Keratinocyte (primary cell): ENCODE results near the gene PHRF1. TPM values are rescaled to one million over a fixed set of nuclear protein-coding genes. Genes with fewer than 3 reads are reported as not detected.

ENCODE experiments used
- DNase-seq: peaks from one replicate; pipeline ENCODE4 v3.0.0-alpha.2; 2011; ENCODE audit warnings: low read depth, missing footprints, low spot score
- FAIRE-seq: peaks from 2 replicates; lab custom pipeline; 2011; peaks lifted over from hg19 to GRCh38; lab: Jason Lieb, UNC
- H2AFZ ChIP-seq: 2 replicates; pipeline ENCODE4 v1.6.0; 2012; ENCODE audit warnings: low read length, control low read depth, inconsistent platforms; ENCODE audit not compliant: control insufficient read depth
- H3K27ac ChIP-seq: 2 replicates; pipeline ENCODE4 v1.5.1; 2011; ENCODE audit warnings: low read length; ENCODE audit not compliant: control insufficient read depth, insufficient read depth
- H3K27me3 ChIP-seq: 3 replicates; pipeline ENCODE4 v1.6.0; 2011; ENCODE audit warnings: low read length; ENCODE audit not compliant: control insufficient read depth, insufficient read depth; ENCODE audit errors: extremely low read depth
- H3K36me3 ChIP-seq, 2 experiments: 2 replicates in 1 of 2; 3 replicates in 1 of 2; pipeline ENCODE4 v1.5.1; 2011; ENCODE audit warnings: low read length in 2 of 2, mild to moderate bottlenecking in 1 of 2; ENCODE audit not compliant: control insufficient read depth in 2 of 2, insufficient read depth in 2 of 2; ENCODE audit errors: extremely low read depth in 1 of 2
- H3K4me1 ChIP-seq: 3 replicates; pipeline ENCODE4 v1.5.1; 2011; ENCODE audit warnings: low read length; ENCODE audit not compliant: control insufficient read depth, insufficient read depth; ENCODE audit errors: extremely low read depth
- H3K4me2 ChIP-seq: 3 replicates; pipeline ENCODE4 v1.6.0; 2011; ENCODE audit warnings: low read depth, low read length; ENCODE audit not compliant: control insufficient read depth, insufficient read depth; ENCODE audit errors: extremely low read depth
- H3K4me3 ChIP-seq, 3 experiments: fragments of 200-600 bp in 1 of 3; sonication (generic) in 1 of 3; 2 replicates in 2 of 3; 3 replicates in 1 of 3; pipeline ENCODE4 v1.5.1; 2011 to 2016; ENCODE audit warnings: low read length in 3 of 3, mild to moderate bottlenecking in 3 of 3, control low read depth in 2 of 3, inconsistent platforms in 1 of 3, low read depth in 1 of 3, mixed read lengths in 1 of 3, mixed run types in 1 of 3, moderate library complexity in 1 of 3; ENCODE audit not compliant: control insufficient read depth in 2 of 3, insufficient read depth in 2 of 3; ENCODE audit errors: extremely low read depth in 1 of 3
- H3K79me2 ChIP-seq: 2 replicates; pipeline ENCODE4 v1.6.0; 2012; ENCODE audit warnings: low read length; ENCODE audit not compliant: control insufficient read depth, insufficient read depth
- H3K9ac ChIP-seq: 3 replicates; pipeline ENCODE4 v1.6.0; 2011; ENCODE audit warnings: low read length; ENCODE audit not compliant: control insufficient read depth, insufficient read depth; ENCODE audit errors: extremely low read depth
- H3K9me1 ChIP-seq: 3 replicates; pipeline ENCODE4 v1.6.0; 2011; ENCODE audit warnings: low read length; ENCODE audit not compliant: control insufficient read depth, insufficient read depth; ENCODE audit errors: extremely low read depth
- H3K9me3 ChIP-seq: 2 replicates; pipeline ENCODE4 v1.5.1; 2012; ENCODE audit warnings: low read depth, low read length; ENCODE audit not compliant: control insufficient read depth
- H4K20me1 ChIP-seq: 3 replicates; pipeline ENCODE4 v1.6.0; 2011; ENCODE audit warnings: low read length; ENCODE audit not compliant: control insufficient read depth, insufficient read depth; ENCODE audit errors: extremely low read depth
- EZH2 ChIP-seq: IDR thresholded peaks from one replicate; pipeline ENCODE4 v1.6.1; 2012; ENCODE audit warnings: inconsistent platforms, mild to moderate bottlenecking, low read length, moderate library complexity
- dilution Hi-C: fragments of 300-500 bp; cut with MboI; formaldehyde crosslinking; loops from one replicate; pipeline ENCODE4 v1.7.0; 2020; ENCODE audit warnings: low sequenced_read_pairs; ENCODE audit not compliant: extremely low pct_ligation_motif_present
- polyA plus RNA-seq, 5 experiments: library from polyadenylated mRNA; depleted of rRNA in 3 of 5; stranded (reverse) in 3 of 5; stranded (forward) in 1 of 5; unstranded in 1 of 5; fragments of >200 nt; gene quantifications; 1 replicate in 1 of 5; 2 replicates in 3 of 5; 3 replicates in 1 of 5; pipeline versions ENCODE4 v1.2.1 to v1.2.3, GENCODE V29; 2011 to 2012; ENCODE audit warnings: missing spikeins in 2 of 5, low read depth in 1 of 5, low replicate concordance in 1 of 5
- TF ChIP-seq, protein P1 (sequence below), 3 experiments: IDR thresholded peaks in 1 of 3; conservative IDR thresholded peaks in 1 of 3; optimal IDR thresholded peaks in 1 of 3; 2 replicates in 2 of 3; 3 replicates in 1 of 3; pipeline versions ENCODE3 to v1.5.1; 2011; ENCODE audit warnings: low read length in 3 of 3, mild to moderate bottlenecking in 3 of 3, moderate library complexity in 2 of 3, control low read depth in 1 of 3, inconsistent platforms in 1 of 3; ENCODE audit not compliant: insufficient read depth in 2 of 3; ENCODE audit errors: extremely low read depth in 1 of 3

PHRF1 gene
- polyA plus RNA-seq, 1 donor (not counting 4 experiments of a cell fraction or from before 2014, with no cell fraction given), result 10.7 TPM

GRCh38 chr11:598005-598680 is 21.9 kb downstream of the PHRF1 start:
- Histone ChIP-seq H3K27me3 (no peaks in the 10 kb centered on the region), H3K79me2 (peaks cover 36% of the 10 kb centered on the region), H3K9me3 (no peaks in the 10 kb centered on the region), H3K9me1 (no peaks in the 10 kb centered on the region), H3K4me1 (no peaks in the 10 kb centered on the region), H3K27ac (no peak overlapping the region), H3K4me2 (no peak overlapping the region), H4K20me1 (no peaks in the 10 kb centered on the region), H3K4me3 (no peak overlapping the region), H3K9ac (no peak overlapping the region), H3K36me3 (peaks cover 44 to 53% of the 10 kb centered on the region in 2 experiments), H2AFZ (no peak overlapping the region)
- FAIRE-seq, result no peak
- TF ChIP-seq, protein P1, sequence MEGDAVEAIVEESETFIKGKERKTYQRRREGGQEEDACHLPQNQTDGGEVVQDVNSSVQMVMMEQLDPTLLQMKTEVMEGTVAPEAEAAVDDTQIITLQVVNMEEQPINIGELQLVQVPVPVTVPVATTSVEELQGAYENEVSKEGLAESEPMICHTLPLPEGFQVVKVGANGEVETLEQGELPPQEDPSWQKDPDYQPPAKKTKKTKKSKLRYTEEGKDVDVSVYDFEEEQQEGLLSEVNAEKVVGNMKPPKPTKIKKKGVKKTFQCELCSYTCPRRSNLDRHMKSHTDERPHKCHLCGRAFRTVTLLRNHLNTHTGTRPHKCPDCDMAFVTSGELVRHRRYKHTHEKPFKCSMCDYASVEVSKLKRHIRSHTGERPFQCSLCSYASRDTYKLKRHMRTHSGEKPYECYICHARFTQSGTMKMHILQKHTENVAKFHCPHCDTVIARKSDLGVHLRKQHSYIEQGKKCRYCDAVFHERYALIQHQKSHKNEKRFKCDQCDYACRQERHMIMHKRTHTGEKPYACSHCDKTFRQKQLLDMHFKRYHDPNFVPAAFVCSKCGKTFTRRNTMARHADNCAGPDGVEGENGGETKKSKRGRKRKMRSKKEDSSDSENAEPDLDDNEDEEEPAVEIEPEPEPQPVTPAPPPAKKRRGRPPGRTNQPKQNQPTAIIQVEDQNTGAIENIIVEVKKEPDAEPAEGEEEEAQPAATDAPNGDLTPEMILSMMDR (optimal IDR thresholded peaks at IDR 0.05 in 1 of 3, IDR thresholded peaks at IDR 0.05 in 1 of 3, conservative IDR thresholded peaks at IDR 0.05 in 1 of 3; ENCODE audit: extremely low read depth in 1 of 3, insufficient read depth in 2 of 3, low read length in 3 of 3), result no peak
- TF ChIP-seq EZH2, result no peak
- dilution Hi-C loops, result no loop called here
- DNase-seq, result no peak

GRCh38 chr11:601573-602245 is 25.4 kb downstream of the PHRF1 start:
- no peak overlapping the region for H3K9ac ChIP-seq
- no peak overlapping the region for H2AFZ ChIP-seq
- TF ChIP-seq, protein P1 (optimal IDR thresholded peaks at IDR 0.05 in 1 of 3, IDR thresholded peaks at IDR 0.05 in 1 of 3, conservative IDR thresholded peaks at IDR 0.05 in 1 of 3; ENCODE audit: extremely low read depth in 1 of 3, insufficient read depth in 2 of 3, low read length in 3 of 3), result no peak
- no peak for TF ChIP-seq EZH2
- peaks cover 47 to 59% of the 10 kb centered on the region in 2 experiments for H3K36me3 ChIP-seq
- no peak overlapping the region for H3K4me2 ChIP-seq
- DNase-seq (no peak), FAIRE-seq (no peak)
- no peak overlapping the region for H3K27ac ChIP-seq
- no peak overlapping the region for H3K4me3 ChIP-seq
- peaks cover 17% of the 10 kb centered on the region for H3K79me2 ChIP-seq
- H4K20me1 ChIP-seq, result no peaks in the 10 kb centered on the region
- no peaks in the 10 kb centered on the region for H3K27me3 ChIP-seq
- peaks cover 9% of the 10 kb centered on the region for H3K4me1 ChIP-seq
- dilution Hi-C loops, result no loop called here
- H3K9me3 ChIP-seq, result no peaks in the 10 kb centered on the region
- H3K9me1 ChIP-seq, result no peaks in the 10 kb centered on the region
